ENCODE measurements around the gene CCDC87. TPM values are rescaled to one million over a fixed set of nuclear protein-coding genes. Genes with fewer than 3 reads are reported as not detected.

Gene CCDC87
- total and polyA plus RNA-seq, 2 of the 8 experiments (the other 6 are each of a cell fraction or from before 2014, with no cell fraction given), result 0.32 to 0.99 TPM

DNA sequence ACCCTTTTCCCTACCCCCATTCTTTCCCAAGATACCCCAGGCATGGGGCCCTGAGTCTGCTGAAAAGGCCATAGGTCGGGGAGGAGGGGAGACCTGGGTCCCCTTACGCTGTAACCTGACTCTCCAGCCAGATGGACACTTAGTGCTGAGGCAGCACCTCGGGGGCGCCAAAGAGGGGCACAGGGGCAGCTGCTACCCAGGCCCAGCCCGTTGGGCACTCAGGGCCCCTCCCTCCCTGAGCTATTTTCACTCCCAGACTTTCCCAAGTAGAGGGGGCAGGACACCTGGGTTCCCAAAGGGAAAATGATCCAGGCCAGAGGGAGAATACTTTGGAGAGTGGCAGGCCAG is 45.2 kb downstream of the CCDC87 start:
- Histone ChIP-seq H2AFZ (ENCODE audit: low read length) (no peak overlapping the region), H2AK5ac (ENCODE audit: low read depth, low read length) (no peak overlapping the region), H3K23me2 (ENCODE audit: low read depth, low read length) (peaks cover 3% of the 10 kb centered on the region; the same call in 1 of the 2 replicates), H4K91ac (replicated peaks; ENCODE audit: insufficient read length, low read length) (no peak overlapping the region), H3K4me2 (ENCODE audit: insufficient read depth in 1 of 2, low read depth in 2 of 2, low read length in 2 of 2) (peak overlapping the region; percentile 50 to 72), H3K27me3 (replicated peaks in 1 of 4; ENCODE audit: control insufficient read depth in 3 of 4, extremely low read depth in 1 of 4, insufficient read depth in 3 of 4, low read length in 3 of 4) (no peaks in the 10 kb centered on the region), H2BK5ac (ENCODE audit: low read depth, low read length) (peak overlapping the region; percentile 24; the same call in 1 of the 2 replicates), H3K79me1 (ENCODE audit: low read depth, low read length) (peaks cover 5% of the 10 kb centered on the region; the same call in 1 of the 2 replicates), H3K79me2 (ENCODE audit: control insufficient read depth in 1 of 2, insufficient read depth in 2 of 2, low read length in 2 of 2) (no peaks in the 10 kb centered on the region; a peak in 1 of 4 replicates), H4K20me1 (replicated peaks in 1 of 2; ENCODE audit: control insufficient read depth in 1 of 2, insufficient read depth in 2 of 2, low read length in 2 of 2) (peaks cover 0 to 2% of the 10 kb centered on the region in 2 experiments), H3K23ac (ENCODE audit: insufficient read length) (no peak overlapping the region), H3K56ac (replicated peaks; ENCODE audit: insufficient read length, low read depth, low read length) (no peak overlapping the region), H4K5ac (ENCODE audit: insufficient read length, low read depth, low read length) (no peak overlapping the region), H3K4me1 (replicated peaks in 1 of 4; ENCODE audit: control insufficient read depth in 3 of 4, insufficient read depth in 4 of 4, low read length in 3 of 4) (peaks cover 0 to 17% (median 11%) of the 10 kb centered on the region in 4 experiments; a peak in 6 of 7 replicates), H2BK120ac (replicated peaks; ENCODE audit: low read depth, low read length) (no peak overlapping the region), H2BK20ac (ENCODE audit: low read length) (no peak overlapping the region), H4K8ac (ENCODE audit: extremely low read depth, insufficient read depth, low read length) (peak overlapping the region; percentile 9; the same call in 1 of the 2 replicates), H3K4me3 (ENCODE audit: extremely low read depth in 1 of 4, insufficient read depth in 2 of 4, low read depth in 3 of 4, low read length in 4 of 4) (peak overlapping the region; percentile 71 to 84 (median 79); a peak in 7 of 8 replicates), H3K4ac (replicated peaks; ENCODE audit: insufficient read length, low read depth, low read length) (no peak overlapping the region), H3K14ac (ENCODE audit: insufficient read length) (no peak overlapping the region), H3K36me3 (ENCODE audit: control insufficient read depth in 2 of 4, insufficient read depth in 4 of 4, low read length in 3 of 4) (peaks cover 0 to 4% (median 0%) of the 10 kb centered on the region in 4 experiments; a peak in 1 of 8 replicates), H2BK12ac (ENCODE audit: low read depth, low read length) (no peak overlapping the region), H3K9ac (replicated peaks in 1 of 4; ENCODE audit: extremely low read depth in 1 of 4, low read depth in 3 of 4, low read length in 3 of 4) (no peak overlapping the region), H3K18ac (ENCODE audit: extremely low read depth, low read length) (no peak overlapping the region; the same call in 1 of the 2 replicates), H3K9me3 (ENCODE audit: insufficient read depth in 2 of 2, low read depth in 1 of 2, low read length in 1 of 2) (no peaks in the 10 kb centered on the region), H2BK15ac (ENCODE audit: low read length) (0 out of 2 replicates have a peak overlapping the region, but pooled peaks have one; percentile 46), H3K27ac (ENCODE audit: low read depth, low read length) (no peak overlapping the region)
- no peak for FAIRE-seq
- WGBS, 2 experiments (ENCODE audit: extremely low coverage in 1 of 2, insufficient coverage in 1 of 2, insufficient read length in 1 of 2, insufficient replicate concordance in 2 of 2, low coverage in 1 of 2, low lambda C conversion rate in 2 of 2, missing lambda C conversion rate in 1 of 2), result 22% methylated on average over 5 of the region's 5 CpGs; no CpG with 5 or more reads in 1 of the 2 experiments
- TF ChIP-seq FOSL1 (IDR thresholded peaks at IDR 0.05; ENCODE audit: insufficient read depth, low read depth, low read length), result no peak
- no peak for TF ChIP-seq CHD1 (IDR thresholded peaks at IDR 0.05; ENCODE audit: low read depth, low read length)
- TF ChIP-seq SIX5 (IDR thresholded peaks at IDR 0.05; ENCODE audit: low read depth, low read length), result peak; percentile 18; the same call in 1 of the 2 replicates
- TF ChIP-seq CTCF (IDR thresholded peaks at IDR 0.05; ENCODE audit: control extremely low read depth in 1 of 3, insufficient read depth in 1 of 3, low read depth in 1 of 3, low read length in 3 of 3), result no peak
- TF ChIP-seq CEBPB (IDR thresholded peaks at IDR 0.05; ENCODE audit: low read depth, low read length), result no peak
- TF ChIP-seq MAFK (IDR thresholded peaks at IDR 0.05; ENCODE audit: low read depth, low read length), result peak; percentile 79; the same call in 1 of the 2 replicates
- TF ChIP-seq SP4 (IDR thresholded peaks at IDR 0.05; ENCODE audit: low read length), result 0 out of 2 replicates have a peak, but pooled peaks have one; percentile 18
- no peak for TF ChIP-seq CREB1 (IDR thresholded peaks at IDR 0.05)
- ChIA-PET POLR2A (ENCODE audit: partially characterized antibody) (interaction anchor here (1.2 to 7.9 kb wide), 9 partner anchors 9 to 130 kb away, joined by 3 to 54 read pairs (median 13); partner anchors contain the start of genes RBM14, RBM4 and RBM4B), CTCF (ENCODE audit: partially characterized antibody) (interaction anchor here (0.8 to 2.4 kb wide), 5 partner anchors 15 to 114 kb away, joined by 3 to 6 read pairs (median 5); no protein-coding TSS in a partner anchor)
- DNase-seq (ENCODE audit: low read depth in 1 of 2, low spot score in 2 of 2), result no peak
